Pulmonary artery endothelial cell (primary cell): ENCODE measurements around the gene THSD7B. TPM values are rescaled to one million over a fixed set of nuclear protein-coding genes. Genes with fewer than 3 reads are reported as not detected.
"Not testable (repeated sequence)": the region's sequence is repeated elsewhere in the genome, so short reads cannot be mapped to it uniquely, and the experiment has no call there.

ENCODE experiments used
- DNase-seq: peaks from one replicate; pipeline ENCODE4 v3.0.0-alpha.2; 2011; ENCODE audit warnings: low read depth, low spot score
- total RNA-seq: library from RNA; depleted of rRNA; stranded (reverse); fragments of >200 nt; gene quantifications from 2 replicates; pipeline ENCODE4 v1.2.3, GENCODE V29; 2014

The THSD7B gene
- total RNA-seq, 1 donor from 2014 or later, result not detected

DNA sequence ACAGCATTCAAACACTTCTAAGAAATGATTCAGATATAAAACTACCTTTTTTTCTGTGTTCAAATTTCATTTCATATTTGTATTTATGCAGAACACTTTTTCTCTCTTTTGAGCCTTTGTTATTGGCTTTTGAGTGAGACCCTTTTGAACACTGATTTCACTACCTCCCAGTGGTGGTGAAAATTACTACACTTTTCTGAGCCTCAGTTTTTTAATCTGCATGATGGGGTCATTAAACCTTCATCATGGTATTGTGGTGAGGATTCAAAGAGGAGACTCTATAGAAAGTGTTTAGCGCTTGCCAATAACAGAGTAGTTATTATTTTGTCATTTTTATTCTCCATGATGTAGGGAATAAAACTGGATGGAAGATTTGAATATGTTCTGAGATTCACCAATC is 169.8 kb downstream of the THSD7B start:
- DNase-seq, result no peak

DNA sequence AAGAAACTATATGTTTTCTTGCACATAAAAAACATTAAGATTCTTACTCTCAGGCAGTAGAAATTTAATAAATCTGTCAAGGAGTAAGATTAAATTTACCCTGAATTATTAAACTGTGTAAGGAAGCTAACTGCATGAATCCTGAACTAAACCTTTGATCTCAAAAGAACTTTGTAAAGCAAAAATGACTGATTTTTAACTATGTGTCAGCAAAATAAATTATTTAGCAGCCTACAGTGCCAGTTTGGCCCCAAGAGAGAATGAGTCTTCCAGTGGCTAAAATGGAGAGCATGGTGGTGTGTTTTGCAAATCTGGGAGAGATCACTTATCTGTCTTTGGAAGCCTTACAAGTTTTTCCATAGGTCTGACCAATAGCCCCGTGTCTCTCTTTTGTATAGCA is 190.7 kb downstream of the THSD7B start:
- DNase-seq, result no peak

DNA sequence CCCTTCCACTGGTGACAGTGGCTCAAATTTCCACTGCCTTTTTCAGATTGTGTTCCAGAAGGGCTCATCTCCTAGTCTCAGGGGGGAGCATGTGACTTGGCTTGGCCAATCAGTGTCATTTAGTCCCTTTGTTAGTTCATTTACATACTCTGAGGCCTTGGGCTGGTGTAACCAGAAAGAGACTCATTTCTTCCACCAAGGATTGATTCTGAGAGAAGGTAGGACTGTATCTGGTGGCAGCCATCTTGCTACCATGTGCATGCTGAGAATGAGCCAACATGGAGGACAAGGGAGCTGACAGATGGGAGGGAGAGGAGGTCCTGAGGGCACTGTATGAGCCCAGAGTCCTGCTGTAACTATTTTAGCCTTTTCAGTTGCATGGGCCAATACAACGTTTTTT is 191.7 kb downstream of the THSD7B start:
- no peak for DNase-seq

DNA sequence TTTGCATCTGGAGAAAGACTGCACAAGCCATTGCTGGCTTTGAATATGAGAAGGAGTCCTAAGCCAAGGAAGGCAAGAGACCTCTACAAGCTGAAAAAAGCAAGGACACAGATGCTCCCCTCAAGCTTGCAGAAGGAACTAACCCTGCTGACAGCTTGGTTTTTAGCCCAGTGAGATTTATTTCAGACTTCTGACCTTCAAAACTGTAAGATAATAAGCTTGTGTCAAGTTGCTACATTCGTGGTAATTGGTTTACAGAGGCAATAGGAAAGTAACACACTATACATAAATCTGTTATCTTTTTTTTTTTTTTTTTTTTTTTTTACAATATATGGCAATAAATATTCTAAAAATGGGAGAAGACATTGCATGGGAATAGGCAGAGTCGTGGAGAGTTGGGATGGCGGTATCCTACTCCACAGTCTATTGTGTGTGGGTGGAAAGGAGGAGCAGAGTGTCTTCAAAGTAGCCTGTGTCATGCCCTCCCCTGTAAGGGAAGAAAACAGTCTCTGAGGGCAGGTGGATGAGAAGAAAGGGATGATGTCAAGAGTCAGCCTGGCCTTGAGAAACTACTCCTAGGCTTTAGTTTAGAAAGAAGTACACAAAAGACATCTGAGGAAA is 196.9 kb downstream of the THSD7B start:
- DNase-seq, result no peak

DNA sequence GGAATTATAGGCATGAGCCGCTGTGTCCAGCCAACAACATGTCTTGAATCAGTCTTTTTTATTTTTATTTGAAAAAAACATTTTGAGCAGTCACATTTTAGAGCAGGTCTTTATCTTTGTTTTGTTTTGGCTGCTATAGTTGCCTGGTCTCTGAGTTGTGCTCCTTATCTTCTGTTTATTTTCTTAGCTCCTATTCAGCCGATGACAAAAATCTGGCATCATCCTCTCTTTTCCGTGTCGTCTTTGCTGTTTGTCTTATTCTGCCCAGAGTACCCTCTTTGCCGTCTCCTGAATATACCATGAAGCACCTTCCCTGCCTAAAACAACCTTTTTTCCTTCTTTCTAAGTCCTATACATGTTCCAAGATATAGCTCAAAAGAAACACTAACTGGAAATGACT is 201.1 kb downstream of the THSD7B start:
- no peak for DNase-seq

DNA sequence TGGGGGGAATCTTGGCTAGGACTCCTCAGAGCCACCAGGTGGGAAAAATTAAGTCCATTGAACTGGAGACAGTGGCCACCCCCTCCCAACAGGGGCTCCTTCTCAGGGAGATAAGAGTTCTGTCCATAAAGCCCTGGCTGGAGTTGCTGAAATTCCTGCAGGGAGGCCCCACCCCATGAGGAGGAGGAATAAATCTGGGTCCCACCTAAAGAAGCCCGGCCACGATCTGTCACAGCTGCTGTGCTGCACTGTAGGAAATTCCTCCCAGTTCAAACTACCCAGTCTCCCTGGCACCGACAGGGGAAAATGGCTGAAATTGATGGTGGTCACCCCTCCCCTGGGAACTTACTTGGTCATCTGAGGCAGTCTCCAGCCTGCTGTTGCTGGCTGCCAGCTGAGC is 215.0 kb downstream of the THSD7B start:
- no peak for DNase-seq

DNA sequence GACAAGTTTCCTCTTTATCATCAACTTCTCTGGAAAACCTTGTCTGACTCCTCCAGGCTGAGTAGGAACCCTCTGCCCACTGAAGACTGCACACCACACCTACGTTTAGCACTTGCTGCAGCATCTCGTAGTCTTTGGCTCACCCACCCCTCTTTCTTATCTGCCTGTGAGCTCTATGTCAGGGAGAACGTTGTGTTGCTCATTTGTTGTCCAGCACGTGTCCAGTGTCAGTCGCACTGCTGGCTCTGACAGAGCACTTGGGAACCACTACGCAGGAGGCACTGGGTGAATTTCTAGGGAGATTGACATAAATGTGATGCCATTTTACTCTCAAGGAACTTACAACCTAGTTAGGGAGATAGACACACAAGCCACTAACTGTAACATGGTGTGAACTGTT is 216.3 kb downstream of the THSD7B start:
- not testable (repeated sequence) for DNase-seq

DNA sequence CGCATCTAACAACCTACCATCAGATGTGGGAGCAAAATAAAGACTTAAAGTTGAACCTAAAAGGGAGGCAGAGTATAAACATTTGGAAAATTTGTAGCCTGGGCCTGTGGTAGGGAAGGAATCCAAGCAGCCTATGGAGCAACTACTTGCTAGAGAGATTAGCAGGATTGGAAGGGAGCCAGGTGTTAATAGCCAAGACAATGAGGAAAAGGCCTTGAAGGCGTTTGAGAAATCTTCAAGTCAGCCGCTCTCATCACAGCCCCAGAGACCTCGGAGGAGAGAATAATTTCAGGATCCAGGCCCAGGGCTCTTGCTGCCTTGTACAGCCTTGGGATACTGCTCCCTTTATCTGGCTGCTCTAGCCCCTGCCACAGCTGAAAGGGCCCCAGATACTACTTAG is 219.7 kb downstream of the THSD7B start:
- no peak for DNase-seq

DNA sequence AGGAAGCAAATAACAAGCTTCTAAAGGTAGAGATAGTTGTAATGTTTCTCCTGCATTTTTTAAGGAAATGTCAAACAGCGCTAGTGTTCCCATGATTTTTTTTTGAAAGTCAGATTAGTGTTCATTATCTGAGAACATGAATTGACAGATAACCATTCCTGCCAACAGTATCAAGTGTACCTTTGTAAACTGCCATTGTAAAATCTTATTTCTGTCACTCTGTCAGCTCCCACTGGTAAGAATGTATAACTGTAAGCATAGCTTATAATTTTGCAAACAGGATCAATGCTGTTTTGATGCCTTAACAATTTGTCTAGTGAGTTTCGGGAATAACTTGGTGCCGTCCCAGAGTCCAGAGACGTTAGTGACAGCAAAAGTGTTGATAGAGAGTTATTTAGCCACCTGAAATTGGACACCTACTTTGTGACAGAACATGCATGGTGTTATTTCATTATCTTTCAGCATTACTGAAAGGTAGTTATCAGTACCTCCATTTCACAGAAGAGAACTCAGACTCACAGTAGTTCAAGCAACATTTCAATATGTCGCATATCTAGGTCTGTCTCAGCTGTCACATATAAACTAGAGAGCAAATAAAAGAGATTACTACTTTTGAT is 221.4 kb downstream of the THSD7B start:
- DNase-seq, result no peak

DNA sequence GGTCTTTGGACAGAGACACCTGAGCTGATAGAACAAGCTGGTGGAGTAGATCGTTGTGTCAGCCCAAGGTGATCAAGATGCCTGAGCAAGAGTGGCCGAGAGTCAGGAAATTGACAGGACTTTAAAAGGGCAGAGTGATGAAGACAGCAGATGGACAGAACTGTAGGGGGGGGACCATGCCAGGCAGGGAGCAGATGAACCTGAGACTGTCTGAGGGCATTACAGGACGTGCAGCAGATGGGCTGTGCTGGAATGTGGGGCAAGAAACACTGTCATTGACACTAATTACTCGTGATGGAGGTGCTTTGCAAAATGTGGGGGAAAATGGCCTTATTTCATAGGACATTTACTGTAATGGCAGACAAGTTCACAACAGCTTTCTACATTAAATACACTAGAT is 225.0 kb downstream of the THSD7B start:
- DNase-seq, result no peak

DNA sequence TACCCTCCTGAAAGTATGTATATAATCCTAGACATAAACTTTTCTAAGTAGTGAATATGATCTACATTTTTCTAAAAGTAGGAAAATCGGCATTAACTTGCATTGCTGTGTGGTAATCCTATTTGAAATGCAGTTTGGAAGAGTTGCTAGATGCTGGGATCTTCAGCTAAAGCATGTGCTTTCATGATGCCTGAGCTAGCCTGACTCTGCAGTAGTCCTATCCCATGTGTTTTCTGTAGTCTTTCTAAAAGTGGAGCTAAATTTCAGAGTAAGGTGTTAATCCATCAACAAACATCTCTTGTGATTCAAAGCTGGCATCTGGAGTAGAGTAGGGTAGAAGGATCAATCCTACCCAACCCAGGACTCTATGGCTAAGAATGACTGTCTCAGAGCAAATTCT is 229.4 kb downstream of the THSD7B start:
- DNase-seq, result no peak

DNA sequence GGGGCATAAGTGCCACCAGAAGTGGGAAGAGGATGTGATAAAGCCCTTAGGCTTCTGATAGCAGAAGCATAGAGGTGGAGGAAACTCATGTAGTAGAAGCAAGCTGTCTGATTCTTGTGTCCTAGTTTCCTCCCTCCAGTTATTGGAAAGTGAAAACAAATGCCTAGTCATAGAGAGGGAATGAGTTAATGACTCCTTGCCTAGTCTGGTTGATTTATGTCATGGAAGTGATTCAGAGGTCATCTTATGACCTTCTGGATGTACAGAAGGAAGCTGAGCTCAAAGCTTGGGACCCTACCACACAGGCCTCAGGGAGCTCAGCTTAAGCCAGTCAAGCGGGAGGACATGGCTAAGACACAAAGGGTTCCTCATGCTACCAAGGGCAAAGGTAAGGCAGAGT is 232.2 kb downstream of the THSD7B start:
- no peak for DNase-seq

DNA sequence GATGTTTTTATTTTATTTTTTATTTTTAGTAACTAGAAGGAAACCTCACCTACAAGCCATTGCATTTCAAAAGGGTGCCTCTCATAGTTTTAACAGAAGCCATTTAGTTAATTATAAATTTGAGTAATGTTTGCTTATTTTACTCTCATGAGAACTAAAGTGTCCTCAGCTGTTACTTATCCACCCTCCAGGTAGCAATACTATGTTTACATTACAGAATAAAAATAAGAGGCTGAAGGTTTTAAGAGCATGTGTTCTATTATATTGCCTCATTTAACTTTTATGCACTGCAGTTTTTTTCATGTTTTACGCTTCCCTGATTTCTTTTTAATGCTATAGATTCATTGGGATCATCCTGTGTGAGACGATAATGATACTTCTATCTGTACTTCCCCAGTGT is 235.5 kb downstream of the THSD7B start:
- DNase-seq, result no peak

DNA sequence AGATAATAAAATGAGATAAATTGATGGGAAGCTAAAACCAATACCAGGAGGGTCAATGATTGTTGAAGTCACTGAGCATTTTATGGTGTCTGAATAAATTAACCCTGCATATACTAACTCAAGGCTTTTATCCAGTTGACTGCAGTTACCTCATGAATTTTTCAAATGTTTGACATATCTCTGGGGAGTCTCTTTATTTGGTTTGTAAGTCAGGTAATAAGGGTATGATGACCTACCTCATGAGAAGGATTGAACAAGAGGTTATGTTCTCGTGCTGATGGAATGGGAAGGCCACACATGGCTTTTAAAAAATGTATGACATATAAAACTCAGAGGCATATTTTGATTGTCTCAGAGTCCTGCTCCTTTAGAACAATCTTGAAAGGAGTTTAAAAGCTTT is 237.6 kb downstream of the THSD7B start:
- no peak for DNase-seq

DNA sequence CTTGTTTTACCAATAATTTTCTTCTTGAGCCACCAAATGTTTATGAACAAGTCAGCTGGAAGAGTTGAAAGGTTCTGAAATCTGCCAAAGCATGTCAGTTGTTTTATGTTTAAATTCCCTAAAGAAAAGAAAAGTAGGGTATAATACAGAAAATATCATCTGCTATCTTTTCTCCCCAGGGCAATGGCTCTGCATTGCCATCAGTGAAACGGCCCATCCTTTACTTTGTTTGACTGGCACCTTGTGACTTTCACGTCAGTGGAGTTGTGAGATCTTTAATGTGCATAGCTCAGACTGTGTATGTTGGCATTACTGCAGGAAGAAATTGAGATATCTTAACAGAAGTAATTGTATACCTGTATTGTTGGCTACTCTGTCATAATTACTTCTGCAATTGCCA is 239.9 kb downstream of the THSD7B start:
- no peak for DNase-seq

DNA sequence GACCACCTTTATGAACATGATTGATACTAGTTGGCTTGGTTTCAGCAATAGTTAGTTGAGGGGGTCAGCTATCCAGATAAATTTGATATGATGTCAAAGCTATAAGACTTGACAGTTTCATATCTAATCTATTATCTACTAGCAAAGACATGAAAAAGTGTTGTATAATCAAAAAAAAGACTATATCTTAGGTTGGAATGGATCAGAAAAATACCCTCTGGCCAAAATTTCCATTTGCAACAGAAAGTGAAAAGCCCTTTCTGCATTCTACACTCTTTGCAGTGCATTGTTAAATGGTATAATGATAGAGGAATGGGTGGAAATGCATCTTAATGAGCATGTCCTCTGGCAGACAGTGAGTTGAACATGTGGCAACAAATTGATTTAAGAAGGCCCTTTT is 242.6 kb downstream of the THSD7B start:
- no peak for DNase-seq

DNA sequence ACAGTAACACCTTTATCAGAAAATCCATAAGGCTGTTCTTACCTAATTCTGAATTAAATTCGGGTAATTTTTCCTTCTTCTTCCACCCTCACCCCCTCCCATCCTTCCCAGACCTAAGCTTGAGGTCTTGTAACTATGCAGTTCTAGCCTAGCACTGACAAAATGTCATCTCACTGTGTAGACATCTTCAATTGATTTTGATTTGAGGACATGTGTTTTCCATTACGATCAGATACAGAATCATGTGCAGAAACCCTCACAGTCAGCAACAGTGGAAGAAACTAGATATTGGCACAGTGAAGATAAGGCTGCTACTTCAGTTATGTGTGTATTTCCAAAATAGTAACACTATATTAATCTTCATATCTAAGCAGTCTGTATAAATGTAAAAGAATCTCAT is 244.6 kb downstream of the THSD7B start:
- DNase-seq, result no peak

DNA sequence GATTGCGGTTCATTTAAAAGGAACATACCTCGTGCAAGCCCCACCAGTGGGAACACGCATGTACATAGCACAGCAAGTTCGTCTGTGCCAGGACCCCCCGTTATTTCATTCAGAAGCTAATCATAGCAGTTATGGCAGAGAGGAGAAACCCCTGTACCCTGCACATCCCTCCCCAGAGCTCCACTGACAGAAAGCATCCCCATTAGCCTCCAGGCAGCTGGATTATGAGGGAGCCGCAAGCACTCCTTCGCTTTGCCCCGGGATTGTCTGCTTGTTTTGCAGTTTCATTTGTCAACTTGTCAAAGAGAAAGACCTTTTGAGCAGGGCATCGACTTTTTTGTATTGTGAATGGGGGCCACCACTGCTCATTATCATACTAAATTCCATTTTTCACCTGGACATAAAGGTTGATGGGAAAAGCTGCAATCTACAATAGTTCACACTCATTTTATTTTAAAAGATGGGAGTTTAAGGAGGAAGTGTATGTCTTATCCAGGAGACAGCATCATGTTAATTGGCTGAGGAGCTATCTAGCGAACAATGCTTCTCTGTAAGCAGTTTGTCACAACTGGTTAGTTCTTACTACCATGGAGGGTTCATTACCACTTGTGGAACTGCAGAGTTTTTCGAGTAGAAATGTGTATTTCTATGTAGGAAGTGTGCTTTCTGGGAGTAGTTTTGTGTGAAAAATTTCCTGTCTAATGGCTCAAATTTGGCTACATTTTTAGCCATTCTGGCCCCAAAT is 255.3 kb downstream of the THSD7B start:
- DNase-seq, result no peak

DNA sequence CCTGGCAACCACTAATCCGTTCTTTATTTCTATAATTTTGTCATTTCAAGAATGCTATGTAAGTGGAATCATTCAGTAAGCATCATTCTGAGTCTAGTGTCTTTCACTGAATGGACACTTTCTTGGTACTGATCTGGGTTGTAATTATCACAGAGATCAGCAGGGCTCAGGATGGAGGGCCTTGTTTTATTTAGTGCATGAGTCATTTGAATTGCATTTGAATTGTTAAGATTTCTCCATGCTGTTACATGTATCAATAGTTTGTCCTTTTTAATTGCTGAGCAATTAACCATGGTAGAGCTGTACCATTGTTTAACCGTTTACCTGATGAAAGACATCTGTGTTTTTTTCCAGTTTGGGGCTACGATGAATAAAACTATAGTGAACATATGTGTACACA is 256.4 kb downstream of the THSD7B start:
- DNase-seq, result no peak

DNA sequence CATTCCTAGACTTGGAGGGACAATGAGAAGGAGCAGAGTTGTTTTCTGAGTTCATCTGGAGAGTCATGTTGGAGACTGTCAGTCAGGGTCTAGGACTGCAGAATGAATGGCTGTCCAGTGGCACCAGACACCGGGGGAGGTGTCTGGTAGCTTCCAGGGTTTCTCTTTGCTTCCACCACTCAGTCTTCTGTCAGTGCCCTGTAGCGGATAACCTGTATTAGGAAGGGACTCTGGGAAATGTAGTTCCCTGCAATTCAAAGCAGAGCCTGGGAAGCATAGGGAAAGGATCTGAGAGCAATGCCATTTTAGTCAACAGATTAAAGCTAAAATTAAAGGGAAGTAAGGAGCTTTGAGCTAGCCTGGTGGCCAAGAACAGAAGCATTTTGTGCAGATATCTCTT is 257.9 kb downstream of the THSD7B start:
- no peak for DNase-seq

DNA sequence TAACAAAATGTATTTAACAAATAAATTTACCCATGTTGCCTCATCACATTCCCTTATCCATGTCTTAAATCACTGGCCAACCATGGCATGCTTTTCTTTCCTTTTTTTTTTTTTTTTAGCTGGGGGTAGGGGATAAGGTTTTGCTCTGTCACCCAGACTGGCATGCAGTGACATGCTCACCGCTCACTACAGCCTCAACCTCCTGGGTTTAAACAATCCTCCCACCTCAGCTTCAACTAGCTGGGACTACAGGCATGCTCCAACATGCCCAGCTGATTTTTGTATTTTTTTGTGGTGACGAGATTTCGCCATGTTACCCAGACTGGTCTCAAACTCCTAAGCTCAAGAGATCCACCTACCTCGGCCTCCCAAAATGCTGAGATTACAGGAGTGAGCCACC is 266.4 kb downstream of the THSD7B start:
- no peak for DNase-seq

DNA sequence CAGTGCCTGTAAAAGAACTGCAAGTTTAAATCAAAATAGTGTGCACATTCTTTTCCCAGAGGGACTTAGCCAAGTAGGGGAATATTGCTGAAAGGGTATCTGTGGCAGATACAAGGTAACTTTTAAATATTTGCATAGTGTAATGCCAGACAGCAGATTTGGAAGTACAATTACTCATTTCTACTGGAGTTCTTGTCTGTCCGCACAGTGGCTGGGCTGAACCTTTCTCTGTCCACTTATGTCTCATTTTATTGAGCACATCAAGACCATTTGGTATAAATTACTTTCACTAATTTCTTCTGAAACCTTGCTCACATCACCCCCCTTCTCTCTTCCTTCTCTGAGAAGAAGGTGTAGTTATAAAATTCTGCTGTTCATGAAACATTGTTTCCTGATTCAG is 271.3 kb downstream of the THSD7B start:
- no peak for DNase-seq
